Measurements from ENCODE around the gene VEGFA.

The VEGFA gene

DNA sequence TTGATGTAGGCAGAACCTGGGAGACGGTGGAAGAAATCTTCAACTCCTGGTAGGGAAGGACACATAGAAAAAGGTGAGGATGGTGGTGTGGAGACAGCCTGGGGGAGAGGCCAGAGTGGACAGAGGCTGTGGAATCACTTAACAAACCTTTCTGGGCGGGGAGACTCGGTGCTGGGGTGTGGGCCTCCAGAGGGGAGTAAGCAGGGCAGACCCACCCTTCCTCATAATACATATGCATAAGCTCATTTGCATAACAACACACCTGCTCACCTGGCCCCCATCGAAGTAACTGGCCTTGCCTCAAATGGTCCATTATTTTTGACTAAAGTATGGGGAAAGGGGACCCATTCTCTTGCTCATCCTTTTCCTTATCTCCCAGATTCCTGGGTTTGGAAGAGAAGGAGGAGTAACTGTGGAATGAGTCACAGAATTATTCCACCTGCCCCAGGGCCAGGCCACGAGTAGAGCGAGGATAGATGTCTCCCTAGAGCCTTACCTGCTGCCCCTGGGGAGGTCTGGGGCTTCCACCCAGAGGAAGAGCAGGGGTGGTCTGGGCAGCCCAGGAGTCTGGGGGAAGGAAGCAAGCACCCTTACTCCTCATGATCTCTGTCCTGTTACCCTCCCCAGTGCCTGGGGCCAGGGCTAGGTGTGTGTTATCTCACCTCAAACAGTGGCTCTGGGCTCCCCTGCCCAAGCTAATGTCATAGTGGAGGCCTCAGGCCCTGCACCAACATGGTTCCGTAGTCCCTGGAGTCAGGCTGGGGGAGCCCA is 10.7 kb upstream of the VEGFA start:
- no peak for DNase-seq (ENCODE audit: low read depth in 2 of 2)

DNA sequence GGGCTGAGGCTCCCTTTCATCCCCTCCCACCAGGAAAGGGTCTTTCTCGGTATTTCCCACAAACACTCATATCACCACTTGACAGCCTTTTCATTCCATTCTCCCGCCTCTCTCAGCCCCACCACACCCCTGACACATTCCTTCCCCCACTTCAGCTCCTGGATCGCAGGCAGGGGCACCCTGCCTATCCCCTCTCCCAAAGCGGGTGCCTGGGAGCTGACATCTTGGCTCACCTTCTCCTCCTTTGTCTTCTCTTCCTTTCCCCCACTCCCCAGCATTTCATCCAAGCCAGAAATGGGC is 10.2 kb upstream of the VEGFA start:
- no peak for DNase-seq (ENCODE audit: low read depth in 2 of 2)

DNA sequence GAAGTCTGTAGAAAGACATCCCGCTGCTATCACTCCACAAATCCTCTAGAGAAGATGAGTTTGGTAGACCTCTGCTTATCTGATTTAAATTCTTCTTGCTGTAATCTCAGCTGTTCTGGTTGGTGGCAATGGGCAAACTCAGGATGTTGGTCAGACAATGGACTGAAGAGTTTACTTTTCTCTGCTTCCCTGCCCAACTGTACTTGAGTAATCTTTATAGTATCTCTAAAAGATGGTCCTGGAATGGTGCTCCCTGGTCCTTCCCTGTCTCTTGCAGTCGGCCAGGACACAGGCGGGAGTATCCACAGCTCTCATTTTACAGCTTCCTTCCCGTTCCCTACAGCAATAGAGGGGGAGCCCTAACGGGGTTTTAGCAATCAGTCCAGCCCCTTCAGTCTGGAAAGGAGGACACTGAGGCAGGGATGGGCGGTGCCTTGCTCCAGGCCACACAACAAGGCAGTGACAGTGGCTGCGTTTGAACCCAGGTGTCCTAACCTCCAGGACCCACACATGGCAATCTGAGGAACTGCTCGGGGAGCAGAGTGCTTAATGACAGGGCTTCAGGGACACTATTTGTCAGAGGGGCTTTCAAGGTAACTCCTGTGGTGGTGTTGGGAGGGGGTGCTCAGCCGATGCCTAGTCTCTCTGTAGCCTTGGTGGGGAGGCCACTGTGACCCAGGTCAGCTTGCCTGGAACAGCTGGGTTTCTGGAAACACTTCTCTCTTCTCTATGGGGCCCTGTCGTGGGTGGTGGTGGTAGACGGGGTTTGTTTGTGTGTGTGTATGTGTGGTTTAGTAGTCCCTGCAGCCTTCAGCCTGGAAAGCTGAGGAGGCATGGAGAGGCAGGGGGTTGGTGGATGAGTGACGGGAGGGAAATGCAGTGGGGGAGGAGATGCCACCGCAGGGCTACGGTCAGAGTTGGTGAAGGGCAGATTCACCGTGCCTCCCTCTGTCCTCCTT is 9.5 kb upstream of the VEGFA start:
- no peak for DNase-seq (ENCODE audit: low read depth in 2 of 2)

DNA sequence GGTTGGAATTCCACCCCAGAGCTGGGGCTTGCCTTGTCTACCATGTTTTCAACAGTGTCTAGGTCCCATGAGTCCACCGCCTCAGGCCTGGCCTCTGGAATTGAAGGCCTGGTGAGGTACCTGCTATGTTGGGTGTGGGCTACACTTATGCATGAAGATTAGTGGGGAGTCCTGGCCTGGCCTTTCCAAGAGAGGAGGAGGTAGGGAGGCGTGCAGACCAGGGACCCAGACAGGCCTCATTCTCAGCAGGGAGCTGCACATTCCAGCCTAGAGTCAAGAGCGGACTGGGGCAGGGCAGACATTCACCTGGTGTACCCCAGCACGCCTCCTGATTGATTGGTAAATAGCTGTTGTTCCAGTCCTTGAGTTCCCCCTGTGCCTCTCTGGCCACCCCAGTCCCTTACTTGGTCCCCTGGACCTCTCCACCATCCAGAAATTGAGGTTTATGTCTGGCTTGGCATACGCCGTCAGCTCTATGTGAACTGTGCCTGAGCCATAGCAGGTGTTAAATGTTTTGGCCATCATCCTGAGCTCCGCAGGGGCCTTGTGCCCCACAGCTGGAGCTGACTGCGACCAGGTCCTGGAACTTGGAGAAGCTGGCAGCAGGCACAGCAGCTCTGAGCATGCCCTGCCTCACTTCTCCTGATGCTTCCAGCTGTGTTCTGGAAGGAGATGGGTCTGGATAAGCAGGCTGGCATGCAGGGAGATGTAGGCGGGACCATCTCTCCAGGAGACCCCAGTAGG is 8.2 kb upstream of the VEGFA start:
- no peak for DNase-seq (ENCODE audit: low read depth in 2 of 2)

DNA sequence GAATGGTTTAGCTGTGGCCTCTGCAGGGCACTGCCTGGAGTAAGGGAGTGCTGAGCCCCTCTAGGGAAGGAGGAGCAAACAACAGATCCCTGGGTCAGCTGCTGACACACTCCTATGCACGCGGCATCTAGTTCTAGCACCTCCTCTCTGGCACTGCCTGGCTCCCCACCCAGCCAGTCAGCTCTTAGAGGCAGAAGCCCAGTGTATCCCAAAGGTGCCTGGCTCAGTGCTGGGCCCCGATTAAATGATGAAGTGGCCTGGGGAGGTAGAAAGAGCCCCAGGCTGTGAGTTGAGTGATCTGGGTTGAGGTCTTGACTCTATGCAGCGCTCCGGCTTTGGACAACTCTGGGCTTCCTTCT is 7.6 kb upstream of the VEGFA start:
- no peak for DNase-seq (ENCODE audit: low read depth in 2 of 2)

DNA sequence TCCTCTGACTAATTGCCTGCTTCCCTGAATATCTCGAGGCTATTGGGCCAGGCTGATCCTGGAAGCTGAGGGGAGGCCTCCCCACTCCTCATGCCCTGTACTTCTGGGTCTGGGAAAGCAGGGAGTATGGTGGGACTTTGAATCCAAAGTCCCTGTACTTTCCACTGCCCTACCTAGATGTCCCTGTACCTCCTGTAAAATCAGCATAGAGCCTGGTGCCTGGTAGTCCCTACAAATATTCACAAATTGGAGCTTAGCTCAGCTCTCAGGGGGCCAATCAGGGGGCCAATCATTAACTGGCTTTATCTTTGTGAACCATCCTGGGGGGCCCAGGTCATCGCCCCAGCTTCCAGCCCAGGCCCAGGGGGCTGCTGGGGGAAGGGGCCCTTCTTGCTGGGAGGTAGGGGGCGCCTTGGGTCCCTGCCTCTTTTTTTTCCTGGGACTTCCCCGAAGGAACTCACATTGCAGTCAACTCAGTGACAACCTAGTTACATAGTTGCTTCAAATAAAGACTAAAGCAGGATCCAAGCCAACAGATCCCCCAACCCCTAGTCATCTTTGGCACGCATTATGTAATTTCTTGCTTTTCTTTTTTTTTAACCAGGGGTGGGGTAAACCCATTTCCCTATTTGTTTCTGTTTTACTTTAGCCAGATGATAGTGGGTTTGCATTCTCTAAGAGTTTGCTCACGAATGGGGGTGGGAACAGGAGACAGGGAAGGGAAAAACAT is 6.9 kb upstream of the VEGFA start:
- DNase-seq (ENCODE audit: low read depth in 2 of 2): no peak

DNA sequence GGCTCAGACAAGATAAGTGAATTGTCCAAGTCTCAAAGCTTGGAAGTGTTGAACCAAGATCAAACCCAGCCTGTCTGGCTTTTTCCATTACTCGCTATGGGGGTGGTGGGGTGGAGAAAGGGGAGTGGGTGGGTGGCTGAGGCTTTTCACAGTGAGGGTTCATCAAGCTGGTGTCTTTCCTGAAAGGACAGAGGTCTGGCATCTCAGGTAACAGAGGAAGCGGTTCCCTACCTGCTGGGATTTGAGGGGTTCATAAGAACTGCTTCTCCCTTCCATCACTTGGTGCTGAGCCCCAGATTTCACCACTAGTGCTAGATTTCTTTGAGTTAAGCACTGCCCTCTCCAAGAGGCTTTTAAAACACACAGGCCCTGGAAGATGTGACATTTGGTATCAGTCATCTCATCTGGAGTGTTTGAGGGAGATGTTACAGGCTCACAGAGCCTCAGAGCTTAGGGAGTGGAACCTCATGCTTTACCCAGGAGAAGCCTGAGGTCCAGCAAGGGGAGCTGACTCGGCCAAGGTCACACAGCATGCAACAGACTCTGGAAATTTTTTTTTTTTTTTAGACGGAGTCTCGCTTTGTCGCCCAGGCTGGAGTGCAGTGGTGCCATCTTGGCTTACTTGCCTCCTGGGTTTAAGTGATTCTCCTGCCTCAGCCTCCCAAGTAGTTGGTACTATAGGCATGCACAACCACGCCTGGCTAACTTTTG is 6.0 kb upstream of the VEGFA start:
- no peak for DNase-seq (ENCODE audit: low read depth in 2 of 2)

DNA sequence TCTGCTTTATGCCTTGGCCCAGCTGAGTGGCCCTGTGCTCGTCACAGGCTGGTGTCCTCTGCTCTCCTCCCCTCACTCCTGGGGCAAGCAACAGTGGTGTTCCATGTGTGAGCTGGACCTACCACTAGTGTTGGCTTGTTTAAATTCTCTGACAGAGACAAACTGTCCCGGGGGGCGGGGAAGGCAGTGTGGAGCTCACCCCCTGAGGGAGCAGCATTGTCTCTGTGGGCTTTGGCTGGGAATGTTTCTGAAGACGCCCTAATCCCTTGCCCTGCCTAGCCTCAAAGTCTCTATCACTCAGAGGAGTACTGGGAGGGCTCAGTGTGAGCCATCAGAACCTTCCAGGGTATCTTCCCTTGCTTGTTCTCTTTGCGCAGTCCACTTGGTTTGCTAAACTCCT is 5.2 kb upstream of the VEGFA start:
- DNase-seq (ENCODE audit: low read depth in 2 of 2): no peak

DNA sequence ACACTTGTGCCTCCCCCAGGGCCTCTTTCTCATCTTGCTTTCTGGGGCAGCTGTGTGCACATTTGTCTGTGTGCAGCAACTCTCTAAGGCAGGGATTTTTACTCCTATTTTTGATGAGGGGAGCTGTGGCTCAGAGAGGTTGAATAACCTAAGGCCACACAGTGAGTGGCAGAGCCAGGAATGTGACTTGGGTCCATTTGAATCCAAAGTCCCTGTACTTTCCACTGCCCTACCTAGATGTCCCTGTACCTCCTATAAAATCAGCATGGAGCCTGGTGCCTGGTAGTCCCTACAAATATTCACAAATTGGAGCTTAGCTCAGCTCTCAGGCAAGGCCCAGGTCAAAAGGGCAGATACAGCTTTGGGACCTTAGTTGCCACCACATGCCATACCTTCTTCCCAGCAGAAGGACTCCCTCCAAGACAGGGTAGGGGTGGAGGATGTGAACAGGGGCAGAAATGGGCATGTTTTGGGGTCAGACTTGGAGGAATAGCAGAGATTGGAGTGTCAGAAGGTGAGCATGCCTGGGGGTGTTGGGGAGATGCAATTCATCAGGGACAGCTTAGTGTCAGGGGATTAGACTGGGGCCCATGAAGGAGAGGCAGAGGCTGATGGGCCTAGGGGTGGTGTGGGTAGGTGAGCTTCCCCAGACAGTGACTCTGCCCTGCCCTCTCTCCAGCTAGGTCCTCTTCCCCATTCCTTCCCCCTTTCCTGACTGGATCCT is 4.1 kb upstream of the VEGFA start:
- no peak for DNase-seq (ENCODE audit: low read depth in 2 of 2)

DNA sequence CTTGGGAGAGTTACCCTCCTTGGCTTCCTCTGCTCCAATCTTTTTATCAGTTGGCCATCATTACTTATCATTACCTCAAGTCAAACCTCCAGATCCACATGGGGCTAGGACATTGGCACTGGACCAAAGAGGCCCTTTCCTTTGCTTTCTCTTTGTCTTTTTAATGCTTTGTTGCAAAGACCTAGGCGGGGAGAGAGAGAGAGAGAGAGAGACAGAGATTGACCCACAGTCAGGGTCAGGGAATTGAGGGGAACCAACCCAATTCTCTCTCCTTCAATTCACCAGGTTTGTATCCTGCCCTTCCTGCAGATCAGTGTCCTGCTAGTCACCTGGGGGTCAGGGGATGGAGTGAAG is 3.5 kb upstream of the VEGFA start:
- DNase-seq (ENCODE audit: low read depth in 2 of 2): no peak

DNA sequence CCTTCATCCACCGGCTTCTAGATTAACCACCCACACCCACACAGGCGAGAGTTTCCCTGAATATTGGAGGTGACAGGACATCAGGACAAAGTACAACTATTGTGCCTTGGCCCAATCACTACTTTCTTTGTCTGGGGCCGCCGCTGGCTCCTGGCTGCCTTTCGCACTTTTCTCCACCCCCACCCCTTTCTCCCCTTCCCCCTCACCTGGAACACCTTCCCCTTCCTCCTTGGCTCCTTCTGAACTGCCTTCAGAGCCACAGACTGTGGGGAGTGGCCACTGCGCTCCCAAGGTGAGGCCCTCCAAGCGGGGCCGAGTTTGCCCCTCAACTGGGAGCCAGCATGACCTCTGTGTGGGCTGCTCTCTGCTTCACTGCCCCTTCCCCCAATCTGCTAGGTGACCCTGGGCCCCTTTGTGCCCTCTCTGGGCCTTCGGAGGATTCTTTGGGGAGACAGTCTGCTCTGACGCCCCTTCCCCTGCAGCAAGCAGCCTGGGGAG is 3.0 kb upstream of the VEGFA start:
- DNase-seq (ENCODE audit: low read depth in 2 of 2): no peak

DNA sequence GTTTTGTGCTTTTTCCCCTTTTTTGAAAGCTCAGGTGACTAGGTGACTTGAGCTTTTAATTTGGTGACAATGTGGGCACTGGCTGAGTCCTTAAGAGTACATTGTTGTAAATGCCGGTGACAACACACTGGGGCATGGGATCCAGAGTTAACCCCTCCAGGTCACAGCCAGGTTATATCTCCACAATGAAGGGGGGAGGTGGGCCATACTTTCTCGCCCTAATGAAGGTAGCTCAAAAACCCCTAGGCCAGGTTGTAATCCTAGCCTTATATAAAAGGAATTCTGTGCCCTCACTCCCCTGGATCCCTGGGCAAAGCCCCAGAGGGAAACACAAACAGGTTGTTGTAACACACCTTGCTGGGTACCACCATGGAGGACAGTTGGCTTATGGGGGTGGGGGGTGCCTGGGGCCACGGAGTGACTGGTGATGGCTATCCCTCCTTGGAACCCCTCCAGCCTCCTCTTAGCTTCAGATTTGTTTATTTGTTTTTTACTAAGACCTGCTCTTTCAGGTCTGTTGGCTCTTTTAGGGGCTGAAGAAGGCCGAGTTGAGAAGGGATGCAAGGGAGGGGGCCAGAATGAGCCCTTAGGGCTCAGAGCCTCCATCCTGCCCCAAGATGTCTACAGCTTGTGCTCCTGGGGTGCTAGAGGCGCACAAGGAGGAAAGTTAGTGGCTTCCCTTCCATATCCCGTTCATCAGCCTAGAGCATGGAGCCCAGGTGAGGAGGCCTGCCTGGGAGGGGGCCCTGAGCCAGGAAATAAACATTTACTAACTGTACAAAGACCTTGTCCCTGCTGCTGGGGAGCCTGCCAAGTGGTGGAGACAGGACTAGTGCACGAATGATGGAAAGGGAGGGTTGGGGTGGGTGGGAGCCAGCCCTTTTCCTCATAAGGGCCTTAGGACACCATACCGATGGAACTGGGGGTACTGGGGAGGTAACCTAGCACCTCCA is 2.2 kb upstream of the VEGFA start:
- no peak for DNase-seq (ENCODE audit: low read depth in 2 of 2)

DNA sequence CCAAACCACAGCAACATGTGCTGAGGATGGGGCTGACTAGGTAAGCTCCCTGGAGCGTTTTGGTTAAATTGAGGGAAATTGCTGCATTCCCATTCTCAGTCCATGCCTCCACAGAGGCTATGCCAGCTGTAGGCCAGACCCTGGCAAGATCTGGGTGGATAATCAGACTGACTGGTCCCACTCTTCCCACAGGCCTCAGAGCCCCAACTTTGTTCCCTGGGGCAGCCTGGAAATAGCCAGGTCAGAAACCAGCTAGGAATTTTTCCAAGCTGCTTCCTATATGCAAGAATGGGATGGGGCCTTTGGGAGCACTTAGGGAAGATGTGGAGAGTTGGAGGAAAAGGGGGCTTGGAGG is 1.5 kb upstream of the VEGFA start:
- DNase-seq (ENCODE audit: low read depth in 2 of 2): no peak

DNA sequence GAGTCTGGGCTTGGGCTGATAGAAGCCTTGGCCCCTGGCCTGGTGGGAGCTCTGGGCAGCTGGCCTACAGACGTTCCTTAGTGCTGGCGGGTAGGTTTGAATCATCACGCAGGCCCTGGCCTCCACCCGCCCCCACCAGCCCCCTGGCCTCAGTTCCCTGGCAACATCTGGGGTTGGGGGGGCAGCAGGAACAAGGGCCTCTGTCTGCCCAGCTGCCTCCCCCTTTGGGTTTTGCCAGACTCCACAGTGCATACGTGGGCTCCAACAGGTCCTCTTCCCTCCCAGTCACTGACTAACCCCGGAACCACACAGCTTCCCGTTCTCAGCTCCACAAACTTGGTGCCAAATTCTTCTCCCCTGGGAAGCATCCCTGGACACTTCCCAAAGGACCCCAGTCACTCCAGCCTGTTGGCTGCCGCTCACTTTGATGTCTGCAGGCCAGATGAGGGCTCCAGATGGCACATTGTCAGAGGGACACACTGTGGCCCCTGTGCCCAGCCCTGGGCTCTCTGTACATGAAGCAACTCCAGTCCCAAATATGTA is 957 bp upstream of the VEGFA start:
- DNase-seq (ENCODE audit: low read depth in 2 of 2): no peak

DNA sequence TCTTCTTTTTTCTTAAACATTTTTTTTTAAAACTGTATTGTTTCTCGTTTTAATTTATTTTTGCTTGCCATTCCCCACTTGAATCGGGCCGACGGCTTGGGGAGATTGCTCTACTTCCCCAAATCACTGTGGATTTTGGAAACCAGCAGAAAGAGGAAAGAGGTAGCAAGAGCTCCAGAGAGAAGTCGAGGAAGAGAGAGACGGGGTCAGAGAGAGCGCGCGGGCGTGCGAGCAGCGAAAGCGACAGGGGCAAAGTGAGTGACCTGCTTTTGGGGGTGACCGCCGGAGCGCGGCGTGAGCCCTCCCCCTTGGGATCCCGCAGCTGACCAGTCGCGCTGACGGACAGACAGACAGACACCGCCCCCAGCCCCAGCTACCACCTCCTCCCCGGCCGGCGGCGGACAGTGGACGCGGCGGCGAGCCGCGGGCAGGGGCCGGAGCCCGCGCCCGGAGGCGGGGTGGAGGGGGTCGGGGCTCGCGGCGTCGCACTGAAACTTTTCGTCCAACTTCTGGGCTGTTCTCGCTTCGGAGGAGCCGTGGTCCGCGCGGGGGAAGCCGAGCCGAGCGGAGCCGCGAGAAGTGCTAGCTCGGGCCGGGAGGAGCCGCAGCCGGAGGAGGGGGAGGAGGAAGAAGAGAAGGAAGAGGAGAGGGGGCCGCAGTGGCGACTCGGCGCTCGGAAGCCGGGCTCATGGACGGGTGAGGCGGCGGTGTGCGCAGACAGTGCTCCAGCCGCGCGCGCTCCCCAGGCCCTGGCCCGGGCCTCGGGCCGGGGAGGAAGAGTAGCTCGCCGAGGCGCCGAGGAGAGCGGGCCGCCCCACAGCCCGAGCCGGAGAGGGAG is 580 bp downstream of the VEGFA start:
- DNase-seq (ENCODE audit: low read depth in 2 of 2): peak in 1 of 2 donors; percentile 16

DNA sequence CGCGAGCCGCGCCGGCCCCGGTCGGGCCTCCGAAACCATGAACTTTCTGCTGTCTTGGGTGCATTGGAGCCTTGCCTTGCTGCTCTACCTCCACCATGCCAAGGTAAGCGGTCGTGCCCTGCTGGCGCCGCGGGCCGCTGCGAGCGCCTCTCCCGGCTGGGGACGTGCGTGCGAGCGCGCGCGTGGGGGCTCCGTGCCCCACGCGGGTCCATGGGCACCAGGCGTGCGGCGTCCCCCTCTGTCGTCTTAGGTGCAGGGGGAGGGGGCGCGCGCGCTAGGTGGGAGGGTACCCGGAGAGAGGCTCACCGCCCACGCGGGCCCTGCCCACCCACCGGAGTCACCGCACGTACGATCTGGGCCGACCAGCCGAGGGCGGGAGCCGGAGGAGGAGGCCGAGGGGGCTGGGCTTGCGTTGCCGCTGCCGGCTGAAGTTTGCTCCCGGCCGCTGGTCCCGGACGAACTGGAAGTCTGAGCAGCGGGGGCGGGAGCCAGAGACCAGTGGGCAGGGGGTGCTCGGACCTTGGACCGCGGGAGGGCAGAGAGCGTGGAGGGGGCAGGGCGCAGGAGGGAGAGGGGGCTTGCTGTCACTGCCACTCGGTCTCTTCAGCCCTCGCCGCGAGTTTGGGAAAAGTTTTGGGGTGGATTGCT is 1.3 kb downstream of the VEGFA start:
- DNase-seq (ENCODE audit: low read depth in 2 of 2): peak; percentile 52 to 55

DNA sequence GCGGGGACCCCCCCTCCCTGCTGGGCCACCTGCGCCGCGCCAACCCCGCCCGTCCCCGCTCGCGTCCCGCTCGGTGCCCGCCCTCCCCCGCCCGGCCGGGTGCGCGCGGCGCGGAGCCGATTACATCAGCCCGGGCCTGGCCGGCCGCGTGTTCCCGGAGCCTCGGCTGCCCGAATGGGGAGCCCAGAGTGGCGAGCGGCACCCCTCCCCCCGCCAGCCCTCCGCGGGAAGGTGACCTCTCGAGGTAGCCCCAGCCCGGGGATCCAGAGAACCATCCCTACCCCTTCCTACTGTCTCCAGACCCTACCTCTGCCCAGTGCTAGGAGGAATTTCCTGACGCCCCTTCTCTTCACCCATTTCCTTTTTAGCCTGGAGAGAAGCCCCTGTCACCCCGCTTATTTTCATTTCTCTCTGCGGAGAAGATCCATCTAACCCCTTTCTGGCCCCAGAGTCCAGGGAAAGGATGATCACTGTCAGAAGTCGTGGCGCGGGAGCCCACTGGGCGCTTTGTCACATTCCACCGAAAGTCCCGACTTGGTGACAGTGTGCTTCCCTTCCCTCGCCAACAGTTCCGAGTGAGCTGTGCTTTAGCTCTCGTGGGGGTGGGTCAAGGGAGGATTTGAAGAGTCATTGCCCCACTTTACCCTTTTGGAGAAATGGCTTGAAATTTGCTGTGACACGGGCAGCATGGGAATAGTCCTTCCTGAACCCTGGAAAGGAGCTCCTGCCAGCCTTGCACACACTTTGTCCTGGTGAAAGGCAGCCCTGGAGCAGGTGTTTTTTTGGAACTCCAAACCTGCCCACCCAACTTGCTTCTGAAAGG is 2.1 kb downstream of the VEGFA start:
- peak; percentile 58 to 65 for DNase-seq (ENCODE audit: low read depth in 2 of 2)
